Epithelial cell of proximal tubule (primary cell): ENCODE measurements around the gene PPP2R5A. TPM values are rescaled to one million over a fixed set of nuclear protein-coding genes. Genes with fewer than 3 reads are reported as not detected.

ENCODE experiments used
- DNase-seq: peaks from one replicate; pipeline ENCODE4 v3.0.0-alpha.2; 2011; ENCODE audit warnings: low read depth
- H3K4me3 ChIP-seq: 2 replicates; pipeline ENCODE4 v1.5.1; 2011; ENCODE audit warnings: low read depth, mild to moderate bottlenecking, low read length
- total RNA-seq: library from RNA; depleted of rRNA; stranded (reverse); fragments of >200 nt; gene quantifications from 2 replicates; pipeline ENCODE4 v1.2.3, GENCODE V29; 2015
- TF ChIP-seq, protein P1 (sequence below): conservative IDR thresholded peaks from 2 replicates; pipeline ENCODE4 v1.5.1; 2012; ENCODE audit warnings: low read depth, mild to moderate bottlenecking, low read length

PPP2R5A gene
- total RNA-seq, 1 donor from 2014 or later: 31.2 TPM

DNA sequence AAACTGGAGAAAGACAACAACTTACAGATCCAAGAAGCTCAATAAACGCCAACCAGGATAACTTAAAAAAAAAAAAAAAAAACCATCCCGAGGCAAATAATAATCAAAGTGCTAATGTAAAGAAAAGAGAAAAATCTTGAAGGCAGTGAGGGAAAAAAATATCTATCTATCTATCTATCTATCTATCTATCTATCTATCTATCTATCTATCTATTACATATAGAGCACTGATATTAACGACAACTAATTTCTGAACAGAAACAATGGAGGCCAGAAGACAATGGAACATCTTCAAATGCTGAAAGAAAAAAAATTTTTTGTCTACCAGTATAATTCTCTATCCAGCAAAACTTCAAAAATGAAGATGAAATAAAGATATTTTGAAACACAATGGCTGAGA, 111.4 kb downstream of the PPP2R5A start:
- no peak for DNase-seq
- H3K4me3 ChIP-seq: no peak overlapping the region
- TF ChIP-seq, protein P1, sequence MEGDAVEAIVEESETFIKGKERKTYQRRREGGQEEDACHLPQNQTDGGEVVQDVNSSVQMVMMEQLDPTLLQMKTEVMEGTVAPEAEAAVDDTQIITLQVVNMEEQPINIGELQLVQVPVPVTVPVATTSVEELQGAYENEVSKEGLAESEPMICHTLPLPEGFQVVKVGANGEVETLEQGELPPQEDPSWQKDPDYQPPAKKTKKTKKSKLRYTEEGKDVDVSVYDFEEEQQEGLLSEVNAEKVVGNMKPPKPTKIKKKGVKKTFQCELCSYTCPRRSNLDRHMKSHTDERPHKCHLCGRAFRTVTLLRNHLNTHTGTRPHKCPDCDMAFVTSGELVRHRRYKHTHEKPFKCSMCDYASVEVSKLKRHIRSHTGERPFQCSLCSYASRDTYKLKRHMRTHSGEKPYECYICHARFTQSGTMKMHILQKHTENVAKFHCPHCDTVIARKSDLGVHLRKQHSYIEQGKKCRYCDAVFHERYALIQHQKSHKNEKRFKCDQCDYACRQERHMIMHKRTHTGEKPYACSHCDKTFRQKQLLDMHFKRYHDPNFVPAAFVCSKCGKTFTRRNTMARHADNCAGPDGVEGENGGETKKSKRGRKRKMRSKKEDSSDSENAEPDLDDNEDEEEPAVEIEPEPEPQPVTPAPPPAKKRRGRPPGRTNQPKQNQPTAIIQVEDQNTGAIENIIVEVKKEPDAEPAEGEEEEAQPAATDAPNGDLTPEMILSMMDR: no peak

DNA sequence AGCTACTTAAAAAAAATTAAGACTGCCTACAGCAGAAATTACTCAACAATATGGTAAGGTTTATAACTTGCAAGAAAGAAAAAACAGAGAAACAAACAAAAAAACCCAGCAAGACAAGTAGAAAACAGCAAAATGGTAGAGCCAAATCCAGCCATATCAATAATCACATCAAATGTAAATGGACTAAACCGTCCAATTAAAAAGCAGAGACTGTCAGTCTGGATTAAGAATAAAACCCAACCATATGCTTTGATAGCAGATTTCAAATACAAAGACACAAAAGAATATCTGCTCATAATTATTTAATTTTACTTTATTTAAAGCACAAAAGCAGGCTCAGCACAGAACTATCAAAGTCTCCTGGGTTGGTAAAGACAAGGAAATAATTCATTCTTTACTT, 112.0 kb downstream of the PPP2R5A start:
- TF ChIP-seq, protein P1: no peak
- no peak overlapping the region for H3K4me3 ChIP-seq
- no peak for DNase-seq

DNA sequence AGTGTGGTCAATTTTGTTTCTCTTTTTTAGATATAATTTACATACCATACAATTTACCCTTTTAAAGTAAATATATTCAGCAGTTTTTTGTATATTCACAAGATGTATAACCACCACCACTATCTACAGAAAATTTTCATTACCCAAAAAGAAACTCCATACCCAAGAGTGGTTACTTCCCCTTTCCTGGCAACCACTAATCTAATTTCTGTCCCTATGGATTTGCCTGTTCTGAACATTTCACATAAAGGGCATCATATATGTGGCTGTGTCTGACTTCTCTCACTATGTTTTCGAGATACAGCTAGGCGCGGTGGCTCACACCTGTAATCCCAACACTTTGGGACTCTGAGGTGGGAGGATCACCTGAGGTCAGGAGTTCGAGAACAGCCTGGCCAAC, 115.8 kb downstream of the PPP2R5A start:
- TF ChIP-seq, protein P1: no peak
- H3K4me3 ChIP-seq: no peak overlapping the region
- DNase-seq: no peak

DNA sequence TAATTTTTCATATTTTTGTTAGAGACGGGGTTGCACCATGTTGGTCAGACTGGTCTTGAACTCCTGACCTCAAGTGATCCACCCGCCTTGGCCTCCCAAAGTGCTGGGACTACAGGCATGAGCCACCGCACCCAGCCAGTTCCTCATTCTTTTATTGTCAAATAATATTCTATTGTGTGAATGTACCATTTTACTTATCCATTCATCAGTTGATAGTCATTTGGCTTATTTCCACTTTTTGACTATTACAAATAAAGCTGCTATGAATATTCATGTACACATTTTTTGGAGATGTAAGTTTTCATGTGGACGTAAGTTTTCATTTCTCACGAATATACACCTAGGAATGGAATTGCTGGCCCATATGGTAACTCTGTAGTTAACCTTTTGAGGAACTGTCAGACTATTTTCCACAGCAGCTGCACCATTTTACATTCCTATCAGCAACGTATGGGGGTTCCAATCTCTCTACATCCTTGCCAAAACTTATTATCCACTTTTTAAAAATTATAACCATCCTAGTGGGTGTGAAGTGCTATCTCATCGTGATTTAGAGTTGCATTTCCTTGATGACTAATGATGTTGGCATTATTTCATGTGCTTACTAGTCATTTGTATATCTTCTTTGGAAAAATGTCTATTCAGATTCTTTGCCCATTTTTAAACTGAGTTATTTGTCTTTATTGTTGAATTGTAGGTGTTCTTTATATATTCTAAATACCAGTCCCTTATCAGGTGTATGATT, 116.8 kb downstream of the PPP2R5A start:
- TF ChIP-seq, protein P1: no peak
- H3K4me3 ChIP-seq: no peak overlapping the region
- DNase-seq: no peak

DNA sequence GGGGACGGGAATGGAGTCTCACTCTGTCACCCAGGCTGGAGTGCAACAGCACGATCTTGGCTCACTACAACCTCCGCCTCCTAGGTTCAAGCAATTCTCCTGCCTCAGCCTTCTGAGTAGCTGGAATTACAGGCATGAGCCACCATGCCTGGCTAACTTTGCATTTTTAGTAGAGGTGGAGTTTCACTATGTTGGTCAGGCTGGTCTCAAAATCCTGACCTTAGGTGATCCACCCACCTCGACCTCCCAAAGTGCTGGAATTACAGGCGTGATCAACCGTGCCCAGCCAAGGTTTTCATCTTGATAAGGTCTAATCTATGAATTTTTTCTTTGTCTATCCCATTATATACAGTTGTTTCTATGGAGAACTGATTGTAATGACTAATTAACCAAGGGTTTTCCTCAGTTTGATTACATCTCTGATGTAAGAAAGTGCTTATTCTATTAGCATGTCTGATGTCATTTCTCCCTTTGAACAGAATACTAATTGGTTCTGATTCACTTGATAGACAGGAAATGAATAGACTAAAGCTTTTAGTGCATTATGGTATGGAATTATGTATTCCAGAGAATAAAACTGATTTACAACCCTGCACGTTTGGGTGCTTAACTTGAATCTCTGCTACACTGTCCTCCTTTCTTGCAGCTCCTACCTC, 117.6 kb downstream of the PPP2R5A start:
- H3K4me3 ChIP-seq: no peak overlapping the region
- TF ChIP-seq, protein P1: no peak
- DNase-seq: no peak

DNA sequence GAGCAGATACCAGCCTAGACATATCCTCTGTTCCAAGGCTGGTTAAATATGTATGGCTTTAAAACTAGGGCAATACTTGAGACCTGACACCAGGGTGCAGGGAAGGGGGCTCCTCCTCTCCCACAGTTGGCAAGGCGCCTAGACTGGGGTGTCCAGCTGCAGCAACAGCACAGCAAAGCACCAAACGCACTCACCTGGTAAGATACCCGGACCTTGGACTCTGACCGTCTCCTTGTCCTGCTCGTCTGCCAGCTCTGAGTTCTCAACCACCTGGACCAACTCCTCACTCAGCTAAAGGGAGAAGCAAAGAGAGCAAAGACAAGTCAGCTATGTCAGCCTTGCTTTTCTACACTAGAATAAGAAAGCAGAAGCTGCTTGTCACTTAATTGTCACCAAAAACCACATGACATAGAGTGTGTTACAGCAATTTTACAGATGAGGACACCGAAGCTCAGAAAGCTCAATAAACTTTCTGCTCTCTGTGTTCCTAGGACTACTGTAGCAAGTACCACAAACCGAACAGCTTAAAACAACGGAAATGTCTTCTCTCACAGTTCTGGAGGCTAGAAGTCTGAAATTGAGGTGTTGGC, 125.1 kb downstream of the PPP2R5A start:
- TF ChIP-seq, protein P1: no peak
- no peak overlapping the region for H3K4me3 ChIP-seq
- no peak for DNase-seq

Other genes starting within 250 kb of the PPP2R5A start
- 17.8 and 21.6 TPM in 2 replicates for gene INTS7, start 249.9 kb upstream of the PPP2R5A start, total RNA-seq
- 17.6 and 31.5 TPM in 2 replicates for gene DTL, start 249.7 kb upstream of the PPP2R5A start, total RNA-seq
- 12.9 and 17.7 TPM in 2 replicates for gene PACC1, start 129.5 kb downstream of the PPP2R5A start, total RNA-seq
- gene NENF, start 147.5 kb downstream of the PPP2R5A start, total RNA-seq: 78.7 and 115 TPM in 2 replicates